Neural cell (in vitro differentiated cells): ENCODE data around the gene TTC39B.

Experiments
- CTCF ChIP-seq: fragments of 450-650 bp; IDR thresholded peaks from 2 replicates; pipeline ENCODE4 v1.5.1; 2014; ENCODE audit warnings: antibody characterized with exemption, mild to moderate bottlenecking, moderate library complexity; ENCODE audit not compliant: poor library complexity, severe bottlenecking
- EP300 ChIP-seq: fragments of 450-650 bp; conservative IDR thresholded peaks from 2 replicates; pipeline ENCODE4 v1.6.1; 2014; ENCODE audit warnings: antibody characterized with exemption, mild to moderate bottlenecking, moderate library complexity; ENCODE audit not compliant: poor library complexity, severe bottlenecking
- TAF1 ChIP-seq: IDR thresholded peaks from 2 replicates; pipeline ENCODE4 v1.6.1; 2012; ENCODE audit warnings: low read depth

GRCh38 chr9:15306757-15307522 lies at the start of gene TTC39B:
- TF ChIP-seq CTCF (no peak), EP300 (no peak), TAF1 (no peak)
